LNCaP clone FGC (cell line): ENCODE data around the gene PPFIBP2.

Source experiments
- DNase-seq: peaks from one replicate; pipeline ENCODE4 v3.0.0-alpha.2; 2011; ENCODE audit warnings: low read depth
- H3K4me3 ChIP-seq: 2 replicates; pipeline ENCODE4 v1.5.1; 2011; ENCODE audit warnings: mild to moderate bottlenecking, low read depth, low read length, control low read depth
- TF ChIP-seq, protein P1 (sequence below): IDR thresholded peaks from 2 replicates; pipeline ENCODE4 v1.5.1; 2012; ENCODE audit warnings: mild to moderate bottlenecking; ENCODE audit not compliant: control insufficient read depth, insufficient read depth; ENCODE audit errors: extremely low read depth

Gene PPFIBP2

DNA sequence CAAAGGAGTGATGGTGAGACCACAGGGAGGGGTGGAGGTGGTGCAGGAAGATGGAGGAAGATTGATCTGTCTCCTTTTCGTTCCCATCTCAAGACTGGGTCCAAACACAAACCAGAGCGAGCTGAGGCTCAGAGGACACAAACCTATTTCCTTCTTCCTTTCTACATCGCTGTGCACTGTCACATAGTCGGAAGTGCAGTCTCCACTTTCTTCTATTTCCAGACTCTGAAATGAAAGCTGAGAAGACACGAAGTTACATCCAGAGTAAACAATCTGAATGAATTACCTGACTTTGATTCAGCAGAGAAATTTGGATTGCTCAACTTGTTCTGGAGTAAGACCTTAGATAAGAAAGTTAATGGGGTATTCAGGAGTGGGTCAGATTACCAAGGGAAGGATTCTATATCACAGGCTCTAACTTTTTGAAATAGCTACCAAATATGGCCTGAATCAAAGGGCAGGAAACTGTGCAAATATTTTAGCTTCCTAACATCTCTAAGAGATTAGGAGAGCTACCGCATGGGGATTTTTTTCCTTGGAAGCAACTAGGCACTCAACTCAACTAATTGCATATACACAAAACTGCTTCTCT lies 178.1 kb downstream of the PPFIBP2 start:
- TF ChIP-seq, protein P1, sequence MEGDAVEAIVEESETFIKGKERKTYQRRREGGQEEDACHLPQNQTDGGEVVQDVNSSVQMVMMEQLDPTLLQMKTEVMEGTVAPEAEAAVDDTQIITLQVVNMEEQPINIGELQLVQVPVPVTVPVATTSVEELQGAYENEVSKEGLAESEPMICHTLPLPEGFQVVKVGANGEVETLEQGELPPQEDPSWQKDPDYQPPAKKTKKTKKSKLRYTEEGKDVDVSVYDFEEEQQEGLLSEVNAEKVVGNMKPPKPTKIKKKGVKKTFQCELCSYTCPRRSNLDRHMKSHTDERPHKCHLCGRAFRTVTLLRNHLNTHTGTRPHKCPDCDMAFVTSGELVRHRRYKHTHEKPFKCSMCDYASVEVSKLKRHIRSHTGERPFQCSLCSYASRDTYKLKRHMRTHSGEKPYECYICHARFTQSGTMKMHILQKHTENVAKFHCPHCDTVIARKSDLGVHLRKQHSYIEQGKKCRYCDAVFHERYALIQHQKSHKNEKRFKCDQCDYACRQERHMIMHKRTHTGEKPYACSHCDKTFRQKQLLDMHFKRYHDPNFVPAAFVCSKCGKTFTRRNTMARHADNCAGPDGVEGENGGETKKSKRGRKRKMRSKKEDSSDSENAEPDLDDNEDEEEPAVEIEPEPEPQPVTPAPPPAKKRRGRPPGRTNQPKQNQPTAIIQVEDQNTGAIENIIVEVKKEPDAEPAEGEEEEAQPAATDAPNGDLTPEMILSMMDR: no peak
- DNase-seq: no peak
- no peak overlapping the region for H3K4me3 ChIP-seq

DNA sequence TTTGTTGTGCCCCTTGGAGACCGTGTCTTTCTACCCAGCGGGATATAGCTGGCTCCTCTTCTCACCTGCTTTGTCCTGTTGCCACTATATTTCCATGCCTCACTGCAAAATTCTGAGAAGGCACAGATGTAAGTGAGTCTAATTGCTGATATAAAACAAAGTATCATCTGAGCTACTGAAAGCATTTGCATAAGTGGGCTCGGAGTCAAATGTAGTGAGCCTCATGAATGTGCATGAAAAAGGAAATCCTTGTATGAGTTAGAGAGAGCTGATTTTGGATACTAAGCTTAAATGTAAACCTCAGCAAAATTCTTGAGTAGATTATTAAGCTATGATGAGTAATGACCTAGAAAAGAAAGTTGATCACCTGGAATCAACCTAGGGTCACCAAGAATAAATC lies 178.6 kb downstream of the PPFIBP2 start:
- no peak for DNase-seq
- no peak overlapping the region for H3K4me3 ChIP-seq
- TF ChIP-seq, protein P1: no peak

DNA sequence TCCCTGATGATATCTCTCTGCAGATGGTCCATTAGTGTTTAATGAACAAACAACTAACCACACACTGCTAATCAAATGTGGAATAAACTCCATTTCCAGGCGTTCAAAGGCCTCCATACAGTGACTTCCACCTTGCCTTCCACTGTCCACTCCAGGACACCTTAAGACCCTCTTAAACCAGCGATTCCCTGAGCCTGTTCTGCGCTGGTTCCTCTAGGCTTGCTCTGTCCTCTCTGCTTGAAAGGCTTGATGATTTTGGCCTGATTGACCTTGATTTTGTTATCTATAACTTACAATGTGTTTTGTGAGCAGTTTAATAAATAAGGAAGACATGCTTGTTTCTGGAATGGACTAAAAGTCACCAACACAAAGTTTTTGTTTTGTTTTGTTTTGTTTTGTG lies 180.4 kb downstream of the PPFIBP2 start:
- DNase-seq: no peak
- TF ChIP-seq, protein P1: no peak
- H3K4me3 ChIP-seq: no peak overlapping the region

DNA sequence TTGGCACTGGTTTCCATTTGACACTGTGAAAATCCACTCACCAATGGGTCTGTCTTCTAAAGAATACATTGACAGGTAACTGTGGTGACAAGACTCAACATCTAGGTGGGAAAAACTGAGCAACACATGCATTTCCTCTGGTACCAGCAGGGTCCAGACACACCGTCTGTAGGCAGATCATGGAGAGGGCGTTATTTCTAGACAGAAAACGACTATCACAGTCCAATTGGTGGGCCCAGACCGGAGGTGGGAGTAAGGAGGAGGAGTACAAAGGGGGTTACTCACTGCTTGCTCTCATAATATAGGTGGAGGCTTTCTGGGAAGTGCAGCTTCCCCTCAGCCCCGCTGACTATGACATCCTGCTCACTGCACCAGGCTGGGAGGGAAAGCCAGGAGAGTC lies 182.6 kb downstream of the PPFIBP2 start:
- DNase-seq: no peak
- TF ChIP-seq, protein P1: no peak
- no peak overlapping the region for H3K4me3 ChIP-seq
